HG03039 (cell line): Measurements from ENCODE around the gene PHEX.

ENCODE experiments used
- ATAC-seq: cut with Tn5 transposase; IDR thresholded peaks from one replicate; pipeline ENCODE4 v1.9.1; 2021; ENCODE audit warnings: mild to moderate bottlenecking, moderate library complexity; ENCODE audit not compliant: unreplicated experiment

PHEX gene

GRCh38 chrX:22147214-22147613, 115.1 kb downstream of the PHEX start:
- ATAC-seq, result no peak

GRCh38 chrX:22147942-22148341, 115.8 kb downstream of the PHEX start:
- no peak for ATAC-seq

GRCh38 chrX:22148565-22148964, 116.4 kb downstream of the PHEX start:
- no peak for ATAC-seq

GRCh38 chrX:22150371-22150770, 118.2 kb downstream of the PHEX start:
- no peak for ATAC-seq

- ATAC-seq, result no peak
Observed at GRCh38 chrX:22155126-22155525, 123.0 kb downstream of the PHEX start.

GRCh38 chrX:22159071-22159470, 126.9 kb downstream of the PHEX start:
- ATAC-seq, result no peak

- no peak for ATAC-seq
Observed at GRCh38 chrX:22163326-22163725, 131.2 kb downstream of the PHEX start.

GRCh38 chrX:22164770-22165388, 132.8 kb downstream of the PHEX start:
- ATAC-seq, result no peak

GRCh38 chrX:22165732-22166457, 133.8 kb downstream of the PHEX start:
- ATAC-seq, result no peak

- ATAC-seq, result no peak
Observed at GRCh38 chrX:22171287-22172060, 139.3 kb downstream of the PHEX start.

- no peak for ATAC-seq
Observed at GRCh38 chrX:22173966-22174365, 141.8 kb downstream of the PHEX start.

GRCh38 chrX:22177950-22178515, 145.9 kb downstream of the PHEX start:
- no peak for ATAC-seq

- no peak for ATAC-seq
Observed at GRCh38 chrX:22184096-22184495, 152.0 kb downstream of the PHEX start.

- no peak for ATAC-seq
Observed at GRCh38 chrX:22186165-22186564, 154.0 kb downstream of the PHEX start.

GRCh38 chrX:22192419-22193060, 160.4 kb downstream of the PHEX start:
- ATAC-seq, result peak; percentile 83

GRCh38 chrX:22193851-22194659, 161.9 kb downstream of the PHEX start:
- ATAC-seq, result no peak

- ATAC-seq, result no peak
Observed at GRCh38 chrX:22194660-22194945, 162.5 kb downstream of the PHEX start.

- no peak for ATAC-seq
Observed at GRCh38 chrX:22196149-22196548, 164.0 kb downstream of the PHEX start.

GRCh38 chrX:22202251-22202650, 170.1 kb downstream of the PHEX start:
- ATAC-seq, result no peak

- no peak for ATAC-seq
Observed at GRCh38 chrX:22203186-22203585, 171.1 kb downstream of the PHEX start.
